SK-N-SH (cell line): ENCODE measurements around the gene C5orf63. TPM values are rescaled to one million over a fixed set of nuclear protein-coding genes. Genes with fewer than 3 reads are reported as not detected.

Experiments used
- CTCF ChIA-PET: fragments of 300-600, 350-600 bp; formaldehyde crosslinking; extraction: SDS; loops from one replicate; lab custom pipeline; 2021; lab: Yijun Ruan, JAX
- POLR2A ChIA-PET: fragments of 350-600 bp; sonication (Branson Sonifier 250); formaldehyde crosslinking; extraction: SDS; loops from one replicate; lab custom pipeline; 2020; ENCODE audit warnings: antibody characterized with exemption, inconsistent platforms; lab: Yijun Ruan, JAX
- DNase-seq: peaks from one replicate; pipeline ENCODE4 v3.0.0; 2012
- H2AFZ ChIP-seq: fragments of 200-600 bp; sonication (generic); 2 replicates; pipeline ENCODE4 v1.8.1; 2016; ENCODE audit warnings: antibody characterized with exemption, mild to moderate bottlenecking, low read depth
- H3F3A ChIP-seq: fragments of 200-600 bp; sonication (generic); replicated peaks from 2 replicates; pipeline ENCODE3; 2016; ENCODE audit warnings: antibody characterized with exemption, mild to moderate bottlenecking; ENCODE audit not compliant: insufficient read depth
- H3K27ac ChIP-seq, 2 experiments: fragments of 200-500 bp in 1 of 2; fragments of 200-600 bp in 1 of 2; sonication (Bioruptor generic) in 1 of 2; sonication (generic), shearing (Covaris generic) in 1 of 2; 2 replicates each; pipeline versions ENCODE4 v1.5.1 to v1.6.1; 2014 to 2016; ENCODE audit warnings: low read depth in 2 of 2, inconsistent platforms in 1 of 2, low read length in 1 of 2, mild to moderate bottlenecking in 1 of 2, mixed read lengths in 1 of 2
- H3K27me3 ChIP-seq: fragments of 200-600 bp; sonication (generic), shearing (Covaris generic); 2 replicates; pipeline ENCODE4 v1.6.1; 2016; ENCODE audit warnings: mixed run types; ENCODE audit not compliant: insufficient read depth
- H3K36me3 ChIP-seq, 2 experiments: fragments of 200-500 bp in 1 of 2; fragments of 200-600 bp in 1 of 2; sonication (Bioruptor generic) in 1 of 2; sonication (generic) in 1 of 2; replicated peaks in 1 of 2; 2 replicates each; pipeline versions ENCODE3 to v1.5.1; 2014 to 2016; ENCODE audit warnings: low read length in 1 of 2, mild to moderate bottlenecking in 1 of 2; ENCODE audit not compliant: insufficient read depth in 2 of 2, control insufficient read depth in 1 of 2
- H3K4me1 ChIP-seq, 2 experiments: fragments of 200-500 bp in 1 of 2; fragments of 200-600 bp in 1 of 2; sonication (Bioruptor generic) in 1 of 2; sonication (generic), shearing (Covaris generic) in 1 of 2; 2 replicates each; pipeline versions ENCODE4 v1.5.1 to v1.6.1; 2014 to 2016; ENCODE audit warnings: low read depth in 1 of 2, low read length in 1 of 2, mixed run types in 1 of 2; ENCODE audit not compliant: insufficient read depth in 2 of 2, control insufficient read depth in 1 of 2
- H3K4me2 ChIP-seq: fragments of 200-600 bp; sonication (generic), shearing (Covaris generic); 2 replicates; pipeline ENCODE4 v1.6.1; 2017; ENCODE audit warnings: mixed run types
- H3K4me3 ChIP-seq, 2 experiments: fragments of 200-500 bp in 1 of 2; fragments of 200-600 bp in 1 of 2; sonication (Bioruptor generic) in 1 of 2; sonication (generic), shearing (Covaris generic) in 1 of 2; 2 replicates each; pipeline versions ENCODE4 v1.5.1 to v1.8.1; 2014 to 2016; ENCODE audit warnings: low read depth in 2 of 2, inconsistent platforms in 1 of 2, low read length in 1 of 2, mild to moderate bottlenecking in 1 of 2, mixed read lengths in 1 of 2, moderate library complexity in 1 of 2
- H3K79me2 ChIP-seq: fragments of 200-600 bp; sonication (generic); 2 replicates; pipeline ENCODE4 v1.8.1; 2017; ENCODE audit warnings: mild to moderate bottlenecking; ENCODE audit not compliant: insufficient read depth
- H3K9ac ChIP-seq: fragments of 200-600 bp; sonication (generic); 2 replicates; pipeline ENCODE4 v1.6.1; 2017; ENCODE audit warnings: mixed run types
- H3K9me2 ChIP-seq: fragments of 200-600 bp; sonication (generic); 2 replicates; pipeline ENCODE4 v1.6.1; 2017; ENCODE audit warnings: mixed run types
- H3K9me3 ChIP-seq: fragments of 200-600 bp; sonication (generic); 2 replicates; pipeline ENCODE4 v1.6.1; 2017; ENCODE audit warnings: mixed run types, mild to moderate bottlenecking, moderate library complexity
- H4K20me1 ChIP-seq: fragments of 200-600 bp; sonication (generic); 2 replicates; pipeline ENCODE4 v1.6.1; 2017; ENCODE audit warnings: mild to moderate bottlenecking, mixed run types; ENCODE audit not compliant: insufficient read depth
- ELF1 ChIP-seq: IDR thresholded peaks from 2 replicates; pipeline ENCODE4 v1.4.0; 2012
- EP300 ChIP-seq, 2 experiments: IDR thresholded peaks; 2 replicates each; pipeline versions ENCODE4 v1.4.0 to v1.6.1; 2012; ENCODE audit warnings: borderline replicate concordance in 1 of 2, low read depth in 1 of 2, low read length in 1 of 2
- EZH2phosphoT487 ChIP-seq: fragments of 200-600 bp; sonication (generic); IDR thresholded peaks from 2 replicates; pipeline ENCODE4 v1.6.1; 2017; ENCODE audit warnings: low read depth, mixed run types, mild to moderate bottlenecking, antibody characterized with exemption, moderate library complexity, borderline replicate concordance
- FOSL2 ChIP-seq: IDR thresholded peaks from 2 replicates; pipeline ENCODE4 v1.4.0; 2012; ENCODE audit warnings: low read depth, mild to moderate bottlenecking, moderate library complexity, borderline replicate concordance
- FOXJ3 ChIP-seq: sonication (generic); formaldehyde crosslinking; IDR thresholded peaks from 2 replicates; pipeline ENCODE4 v1.5.1; 2020; ENCODE audit warnings: mild to moderate bottlenecking, missing genetic modification reagents
- FOXM1 ChIP-seq: IDR thresholded peaks from 2 replicates; pipeline ENCODE4 v1.4.0; 2012; ENCODE audit warnings: low read depth, mild to moderate bottlenecking
- JUND ChIP-seq: IDR thresholded peaks from 2 replicates; pipeline ENCODE4 v1.4.0; 2012
- MAX ChIP-seq: IDR thresholded peaks from 2 replicates; pipeline ENCODE4 v1.4.0; 2012; ENCODE audit warnings: low read depth
- MEF2A ChIP-seq: IDR thresholded peaks from 2 replicates; pipeline ENCODE4 v1.4.0; 2012; ENCODE audit warnings: low read depth, borderline replicate concordance
- NRF1 ChIP-seq: IDR thresholded peaks from 2 replicates; pipeline ENCODE4 v1.6.1; 2012; ENCODE audit warnings: low read depth, mild to moderate bottlenecking, low read length
- PBX3 ChIP-seq: IDR thresholded peaks from 2 replicates; pipeline ENCODE4; 2012
- RCOR1 ChIP-seq: fragments of 150-350 bp; IDR thresholded peaks from 2 replicates; pipeline ENCODE4 v1.6.1; 2017; ENCODE audit warnings: antibody characterized with exemption, low read length
- REST ChIP-seq: IDR thresholded peaks from 2 replicates; pipeline ENCODE4 v1.6.1; 2012; ENCODE audit warnings: mild to moderate bottlenecking, low read depth, low read length, moderate library complexity
- RFX5 ChIP-seq: IDR thresholded peaks from 2 replicates; pipeline ENCODE4 v1.6.1; 2012; ENCODE audit warnings: mild to moderate bottlenecking, improper control_type of control experiment, low read length
- RXRA ChIP-seq: IDR thresholded peaks from 2 replicates; pipeline ENCODE4 v1.4.0; 2012; ENCODE audit warnings: low read depth, mild to moderate bottlenecking, borderline replicate concordance
- SIN3A ChIP-seq: IDR thresholded peaks from 2 replicates; pipeline ENCODE4 v1.6.1; 2012; ENCODE audit warnings: low read depth, mild to moderate bottlenecking, low read length, moderate library complexity, borderline replicate concordance
- TCF12 ChIP-seq: IDR thresholded peaks from 2 replicates; pipeline ENCODE4 v1.4.0; 2012
- TEAD4 ChIP-seq: IDR thresholded peaks from 2 replicates; pipeline ENCODE4 v1.4.0; 2012; ENCODE audit warnings: mild to moderate bottlenecking, borderline replicate concordance; ENCODE audit not compliant: insufficient read depth
- USF1 ChIP-seq: IDR thresholded peaks from 2 replicates; pipeline ENCODE4 v1.4.0; 2012; ENCODE audit warnings: low read depth, borderline replicate concordance
- USF2 ChIP-seq: fragments of 150-350 bp; IDR thresholded peaks from 2 replicates; pipeline ENCODE4 v1.6.1; 2017; ENCODE audit warnings: antibody characterized with exemption, low read length, low read depth, borderline replicate concordance
- WGBS: methylation state at CpG from one replicate; pipeline ENCODE4 v1.1.6; 2017; ENCODE audit warnings: low lambda C conversion rate; 5-methylcytosine and 5-hydroxymethylcytosine counted together
- polyA plus RNA-seq, 3 experiments: library from polyadenylated mRNA; depleted of rRNA; stranded (reverse); fragments of >200 nt; gene quantifications; 2 replicates each; pipeline ENCODE4 v1.2.3, GENCODE V29; 2012

Gene C5orf63
- polyA plus RNA-seq, 1 of the 3 experiments (the other 2 are of a cell fraction) = 3.6 TPM

GRCh38 chr5:127002390-127002789 lies 70.9 kb downstream of the C5orf63 start (continued):
- TF ChIP-seq REST = no peak
- TF ChIP-seq, all 33 proteins: peak for 0

GRCh38 chr5:127001621-127002296 lies 71.5 kb downstream of the C5orf63 start:
- Histone ChIP-seq H3K9ac (peak overlapping the region; percentile 59), H3K79me2 (peaks cover 57% of the 10 kb centered on the region; the same call in 1 of the 2 replicates), H3K4me1 (peaks cover 22 to 28% of the 10 kb centered on the region in 2 experiments), H3K9me3 (no peaks in the 10 kb centered on the region), H3K9me2 (no peaks in the 10 kb centered on the region), H3K36me3 (no peaks in the 10 kb centered on the region), H3K4me3 (no peak overlapping the region), H3F3A (peaks cover 24% of the 10 kb centered on the region), H3K27ac (peak overlapping the region; percentile 77 to 93), H2AFZ (no peak overlapping the region), H3K27me3 (no peaks in the 10 kb centered on the region), H4K20me1 (no peaks in the 10 kb centered on the region), H3K4me2 (peak overlapping the region; percentile 40)
- ChIA-PET POLR2A (no interaction called here), CTCF (no interaction called here)
- DNase-seq = no peak
- 15% methylated on average over 4 of the region's 4 CpGs for WGBS
- TF ChIP-seq FOXM1 = peak; percentile 92
- TF ChIP-seq TCF12 = peak; percentile 96
- TF ChIP-seq RFX5 = no peak
- TF ChIP-seq FOSL2 = peak; percentile 84; the same call in 1 of the 2 replicates
- TF ChIP-seq SIN3A = peak; percentile 52; the same call in 1 of the 2 replicates
- TF ChIP-seq FOXJ3 = no peak
- no peak for TF ChIP-seq REST
- no peak for TF ChIP-seq EZH2phosphoT487
- TF ChIP-seq JUND = peak; percentile 93
- peak; percentile 96 for TF ChIP-seq TEAD4
- TF ChIP-seq USF1 = no peak
- TF ChIP-seq MAX = peak; percentile 24; the same call in 1 of the 2 replicates
- TF ChIP-seq NRF1 = no peak
- peak; percentile 60; the same call in 1 of the 2 replicates for TF ChIP-seq MEF2A
- TF ChIP-seq ELF1 = 0 out of 2 replicates have a peak, but pooled peaks have one; percentile 45
- TF ChIP-seq RCOR1 = no peak
- peak; percentile 55; the same call in 1 of the 2 replicates for TF ChIP-seq RXRA
- TF ChIP-seq EP300 (IDR thresholded peaks at IDR 0.05; ENCODE audit: borderline replicate concordance in 1 of 2, low read depth in 1 of 2, low read length in 1 of 2) = peak in 1 of 2 experiments; percentile 98; a peak in 2 of 4 replicates
- TF ChIP-seq PBX3 = peak; percentile 78
- no peak for TF ChIP-seq USF2
